ENCODE data around the gene MYO18B.

Gene MYO18B

GRCh38 chr22:25751174-25751581, 9.2 kb downstream of the MYO18B start:
- DNase-seq: no peak

GRCh38 chr22:25752615-25753214, 10.7 kb downstream of the MYO18B start:
- no peak for DNase-seq

- no peak for DNase-seq
Observed at GRCh38 chr22:25753252-25753651, 11.3 kb downstream of the MYO18B start.

GRCh38 chr22:25754527-25755202, 12.7 kb downstream of the MYO18B start:
- no peak for DNase-seq

- no peak for DNase-seq
Observed at GRCh38 chr22:25757686-25758085, 15.7 kb downstream of the MYO18B start.

GRCh38 chr22:25758316-25758715, 16.3 kb downstream of the MYO18B start:
- DNase-seq: no peak

- no peak for DNase-seq
Observed at GRCh38 chr22:25759825-25760231, 17.8 kb downstream of the MYO18B start.

GRCh38 chr22:25760294-25760693, 18.3 kb downstream of the MYO18B start:
- DNase-seq: no peak

GRCh38 chr22:25760848-25761595, 19.0 kb downstream of the MYO18B start:
- DNase-seq: no peak

- DNase-seq: no peak
Observed at GRCh38 chr22:25762147-25762546, 20.2 kb downstream of the MYO18B start.

- no peak for DNase-seq
Observed at GRCh38 chr22:25763239-25763777, 21.3 kb downstream of the MYO18B start.

- no peak for DNase-seq
Observed at GRCh38 chr22:25764270-25765015, 22.5 kb downstream of the MYO18B start.

- no peak for DNase-seq
Observed at GRCh38 chr22:25765016-25765367, 23.0 kb downstream of the MYO18B start.

GRCh38 chr22:25765801-25766200, 23.8 kb downstream of the MYO18B start:
- DNase-seq: no peak

GRCh38 chr22:25766418-25766817, 24.4 kb downstream of the MYO18B start:
- DNase-seq: no peak

- no peak for DNase-seq
Observed at GRCh38 chr22:25770333-25770732, 28.3 kb downstream of the MYO18B start.

GRCh38 chr22:25772288-25772687, 30.3 kb downstream of the MYO18B start:
- DNase-seq: no peak

GRCh38 chr22:25774575-25775026, 32.6 kb downstream of the MYO18B start:
- DNase-seq: no peak

- DNase-seq: no peak
Observed at GRCh38 chr22:25775531-25775930, 33.5 kb downstream of the MYO18B start.

GRCh38 chr22:25777411-25777810, 35.4 kb downstream of the MYO18B start:
- DNase-seq: no peak

GRCh38 chr22:25777870-25778269, 35.9 kb downstream of the MYO18B start:
- peak; percentile 25 for DNase-seq

- no peak for DNase-seq
Observed at GRCh38 chr22:25779426-25779825, 37.4 kb downstream of the MYO18B start.

GRCh38 chr22:25779890-25780289, 37.9 kb downstream of the MYO18B start:
- DNase-seq: no peak

Measured in midbrain (tissue), 1 donor.